Parathyroid adenoma (tissue), 2 donors: ENCODE data around the gene PRPSAP2.

Experiments used
- H2AFZ ChIP-seq: fragments of 300-600 bp; sonication (generic); one replicate; pipeline ENCODE4 v1.7.0; 2017; ENCODE audit warnings: antibody characterized with exemption, mild to moderate bottlenecking
- H3K27ac ChIP-seq: fragments of 300-600 bp; sonication (generic); one replicate; pipeline ENCODE4 v1.7.0; 2017
- H3K27me3 ChIP-seq: fragments of 300-600 bp; sonication (generic); one replicate; pipeline ENCODE4 v1.7.0; 2017; ENCODE audit warnings: low read length; ENCODE audit not compliant: control insufficient read depth, insufficient read depth
- H3K36me3 ChIP-seq: fragments of 300-600 bp; sonication (generic); one replicate; pipeline ENCODE4 v1.7.0; 2017; ENCODE audit warnings: low read length; ENCODE audit not compliant: control insufficient read depth, insufficient read depth
- H3K4me1 ChIP-seq: fragments of 300-600 bp; sonication (generic); one replicate; pipeline ENCODE4 v1.7.0; 2017; ENCODE audit warnings: control low read depth
- H3K4me2 ChIP-seq: fragments of 300-600 bp; sonication (generic); one replicate; pipeline ENCODE4 v1.7.0; 2017; ENCODE audit warnings: low read length
- H3K4me3 ChIP-seq: fragments of 300-600 bp; sonication (generic); one replicate; pipeline ENCODE4 v1.7.0; 2017; ENCODE audit warnings: low read depth, low read length
- H3K79me2 ChIP-seq: fragments of 300-600 bp; sonication (generic); one replicate; pipeline ENCODE4 v1.7.0; 2017; ENCODE audit warnings: control low read depth
- H3K9ac ChIP-seq: fragments of 300-600 bp; sonication (generic); one replicate; pipeline ENCODE4 v1.7.0; 2017; ENCODE audit warnings: mild to moderate bottlenecking
- H3K9me3 ChIP-seq: fragments of 300-600 bp; sonication (generic); one replicate; pipeline ENCODE4 v1.7.0; 2017; ENCODE audit warnings: low read length; ENCODE audit not compliant: control insufficient read depth
- CTCF ChIP-seq: fragments of 300-600 bp; sonication (generic); IDR thresholded peaks from one replicate; pipeline ENCODE4 v1.7.0; 2017; ENCODE audit warnings: antibody characterized with exemption, mild to moderate bottlenecking
- donor health status: primary hyperparathyroidism.

PRPSAP2 gene

GRCh38 chr17:18960803-18961511 lies 103.0 kb downstream of the PRPSAP2 start:
- H2AFZ ChIP-seq, result peak overlapping the region; percentile 47
- H3K9me3 ChIP-seq, result no peaks in the 10 kb centered on the region
- no peak overlapping the region for H3K27ac ChIP-seq
- no peaks in the 10 kb centered on the region for H3K4me1 ChIP-seq
- H3K4me2 ChIP-seq, result no peak overlapping the region
- no peak overlapping the region for H3K4me3 ChIP-seq
- H3K27me3 ChIP-seq, result no peaks in the 10 kb centered on the region
- peak; percentile 96 for TF ChIP-seq CTCF
- no peaks in the 10 kb centered on the region for H3K36me3 ChIP-seq
- H3K9ac ChIP-seq, result no peak overlapping the region
- H3K79me2 ChIP-seq, result no peaks in the 10 kb centered on the region

- Histone ChIP-seq H3K4me3 (no peak overlapping the region), H3K4me2 (no peak overlapping the region), H3K9ac (no peak overlapping the region), H3K27ac (no peak overlapping the region), H2AFZ (no peak overlapping the region), H3K4me1 (peaks cover 2% of the 10 kb centered on the region), H3K27me3 (no peaks in the 10 kb centered on the region), H3K79me2 (no peaks in the 10 kb centered on the region), H3K9me3 (no peaks in the 10 kb centered on the region), H3K36me3 (no peaks in the 10 kb centered on the region)
- no peak for TF ChIP-seq CTCF
Observed at GRCh38 chr17:18961634-18962493, 103.9 kb downstream of the PRPSAP2 start.

GRCh38 chr17:18962494-18962815 lies 104.5 kb downstream of the PRPSAP2 start:
- Histone ChIP-seq H3K4me1 (peaks cover 7% of the 10 kb centered on the region), H2AFZ (no peak overlapping the region), H3K27ac (no peak overlapping the region), H3K9ac (no peak overlapping the region), H3K36me3 (no peaks in the 10 kb centered on the region), H3K79me2 (no peaks in the 10 kb centered on the region), H3K4me2 (no peak overlapping the region), H3K4me3 (no peak overlapping the region), H3K9me3 (no peaks in the 10 kb centered on the region), H3K27me3 (no peaks in the 10 kb centered on the region)
- no peak for TF ChIP-seq CTCF

- no peak overlapping the region for H3K4me3 ChIP-seq
- peaks cover 14% of the 10 kb centered on the region for H3K4me1 ChIP-seq
- H3K36me3 ChIP-seq, result no peaks in the 10 kb centered on the region
- no peaks in the 10 kb centered on the region for H3K79me2 ChIP-seq
- no peak overlapping the region for H3K27ac ChIP-seq
- no peak for TF ChIP-seq CTCF
- H3K27me3 ChIP-seq, result no peaks in the 10 kb centered on the region
- no peak overlapping the region for H3K4me2 ChIP-seq
- no peaks in the 10 kb centered on the region for H3K9me3 ChIP-seq
- H2AFZ ChIP-seq, result no peak overlapping the region
- H3K9ac ChIP-seq, result no peak overlapping the region
Observed at GRCh38 chr17:18963126-18964017, 105.4 kb downstream of the PRPSAP2 start.
